ENCODE data around the gene FOXP1.

DNA sequence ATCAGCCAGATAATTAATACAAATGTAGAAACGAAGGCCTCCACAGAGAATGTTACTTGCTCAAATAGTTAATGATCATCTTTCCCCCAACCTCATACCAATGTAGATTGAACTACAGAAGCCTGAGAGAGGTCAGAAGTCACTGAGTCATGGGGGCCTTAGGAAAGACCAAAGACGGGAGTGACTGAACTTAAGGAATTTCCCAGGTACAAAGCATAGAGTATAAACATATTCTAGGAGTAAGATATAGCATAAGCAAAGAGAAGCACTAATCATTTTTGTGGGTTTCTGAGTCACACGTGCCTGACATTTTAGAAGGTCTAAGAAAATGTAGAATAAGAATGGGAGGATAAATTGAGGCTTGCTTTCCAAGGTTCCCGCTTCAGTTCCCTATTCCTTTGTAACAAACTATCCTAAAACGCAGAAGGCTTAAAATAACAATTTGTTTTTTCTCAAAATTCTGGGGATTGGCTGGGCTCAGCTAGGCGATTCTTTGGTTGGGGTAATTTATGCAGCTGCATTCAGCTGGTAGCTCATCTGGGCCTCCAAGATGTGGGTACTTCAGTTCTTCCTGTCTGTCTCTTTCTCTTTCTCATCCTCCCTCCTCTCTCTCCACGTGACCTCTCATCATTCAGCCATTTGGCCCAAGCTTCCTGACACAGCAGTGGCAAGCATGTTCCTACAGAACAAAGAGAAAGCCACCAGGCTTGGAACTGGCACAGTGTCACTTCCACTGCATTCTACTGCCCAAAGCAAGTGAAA lies 422.6 kb downstream of the FOXP1 start:
- TF ChIP-seq TAF1 (IDR thresholded peaks at IDR 0.05; ENCODE audit: borderline replicate concordance, low read depth, low read length) (no peak), POLR2A (IDR thresholded peaks at IDR 0.05; ENCODE audit: low read depth, low read length) (no peak), POLR2AphosphoS5 (IDR thresholded peaks at IDR 0.05; ENCODE audit: low read depth, low read length) (no peak)

Data from GM12892 (cell line).